ENCODE measurements around the gene INPP5A.

GRCh38 chr10:132742837-132743194 is 205.2 kb downstream of the INPP5A start:
- TF ChIP-seq CTCF (conservative IDR thresholded peaks at IDR 0.05; ENCODE audit: low read length), result no peak
- no peak for TF ChIP-seq EZH2phosphoT487 (IDR thresholded peaks at IDR 0.05; ENCODE audit: borderline replicate concordance)

Data from Loucy (cell line).